ENCODE data around the gene NPM3. TPM values are rescaled to one million over a fixed set of nuclear protein-coding genes. Genes with fewer than 3 reads are reported as not detected.

The NPM3 gene
- total and polyA plus RNA-seq, 4 donors: 3.4 to 24.9 (median 12.4) TPM

DNA sequence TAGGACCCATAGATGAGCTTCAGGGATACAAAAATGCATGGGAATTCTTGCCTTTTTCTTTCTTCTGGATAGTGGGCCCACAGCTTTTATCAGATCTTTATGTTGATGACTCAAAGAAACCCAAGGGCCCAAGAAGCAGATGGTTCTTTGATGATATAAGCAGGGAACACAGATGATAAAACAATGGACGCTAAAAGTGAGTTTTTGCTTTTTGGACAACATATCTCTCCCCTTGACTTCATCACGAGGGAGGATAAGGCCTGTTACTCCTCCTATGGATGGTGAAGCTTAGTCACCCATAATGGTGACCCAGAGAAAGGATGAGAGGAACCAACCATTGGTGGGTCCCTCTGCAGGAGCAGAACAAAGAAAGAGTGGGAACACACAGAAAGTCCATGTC is 41.5 kb upstream of the NPM3 start:
- Histone ChIP-seq H3K4me3 (ENCODE audit: low read depth in 1 of 3, low read length in 3 of 3) (no peak overlapping the region), H3K36me3 (ENCODE audit: control insufficient read depth in 4 of 4, insufficient read depth in 3 of 4, low read depth in 1 of 4, low read length in 3 of 4) (no peaks in the 10 kb centered on the region), H3K27ac (ENCODE audit: low read depth in 1 of 2, low read length in 2 of 2) (no peak overlapping the region), H3K9ac (ENCODE audit: low read depth in 1 of 2, low read length in 2 of 2) (no peak overlapping the region), H3K27me3 (ENCODE audit: control insufficient read depth in 4 of 4, insufficient read depth in 4 of 4, low read length in 3 of 4) (no peaks in the 10 kb centered on the region), H3K4me1 (ENCODE audit: control insufficient read depth in 4 of 4, insufficient read depth in 4 of 4, low read length in 3 of 4) (peaks cover 0 to under 1% (median 0%) of the 10 kb centered on the region in 4 donors), H3K9me3 (ENCODE audit: control insufficient read depth in 4 of 4, low read length in 3 of 4) (no peaks in the 10 kb centered on the region)
- TF ChIP-seq FOXA2 (IDR thresholded peaks at IDR 0.05): no peak
- no peak for TF ChIP-seq EGR1 (IDR thresholded peaks at IDR 0.05; ENCODE audit: low read depth in 2 of 2)
- TF ChIP-seq HNF4A (conservative IDR thresholded peaks at IDR 0.05): no peak
- no peak for TF ChIP-seq HNF4G (IDR thresholded peaks at IDR 0.05)
- TF ChIP-seq FOXA1 (IDR thresholded peaks at IDR 0.05): no peak
- no peak for TF ChIP-seq TAF1 (conservative IDR thresholded peaks at IDR 0.05)
- no peak for TF ChIP-seq GABPA (IDR thresholded peaks at IDR 0.05 in 1 of 2, conservative IDR thresholded peaks at IDR 0.05 in 1 of 2)
- TF ChIP-seq, protein P1, sequence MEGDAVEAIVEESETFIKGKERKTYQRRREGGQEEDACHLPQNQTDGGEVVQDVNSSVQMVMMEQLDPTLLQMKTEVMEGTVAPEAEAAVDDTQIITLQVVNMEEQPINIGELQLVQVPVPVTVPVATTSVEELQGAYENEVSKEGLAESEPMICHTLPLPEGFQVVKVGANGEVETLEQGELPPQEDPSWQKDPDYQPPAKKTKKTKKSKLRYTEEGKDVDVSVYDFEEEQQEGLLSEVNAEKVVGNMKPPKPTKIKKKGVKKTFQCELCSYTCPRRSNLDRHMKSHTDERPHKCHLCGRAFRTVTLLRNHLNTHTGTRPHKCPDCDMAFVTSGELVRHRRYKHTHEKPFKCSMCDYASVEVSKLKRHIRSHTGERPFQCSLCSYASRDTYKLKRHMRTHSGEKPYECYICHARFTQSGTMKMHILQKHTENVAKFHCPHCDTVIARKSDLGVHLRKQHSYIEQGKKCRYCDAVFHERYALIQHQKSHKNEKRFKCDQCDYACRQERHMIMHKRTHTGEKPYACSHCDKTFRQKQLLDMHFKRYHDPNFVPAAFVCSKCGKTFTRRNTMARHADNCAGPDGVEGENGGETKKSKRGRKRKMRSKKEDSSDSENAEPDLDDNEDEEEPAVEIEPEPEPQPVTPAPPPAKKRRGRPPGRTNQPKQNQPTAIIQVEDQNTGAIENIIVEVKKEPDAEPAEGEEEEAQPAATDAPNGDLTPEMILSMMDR (IDR thresholded peaks at IDR 0.05; ENCODE audit: low read depth, low read length, missing input control): no peak
- TF ChIP-seq RXRA (IDR thresholded peaks at IDR 0.05): no peak
- TF ChIP-seq JUND (IDR thresholded peaks at IDR 0.05): no peak
- TF ChIP-seq, protein P2, sequence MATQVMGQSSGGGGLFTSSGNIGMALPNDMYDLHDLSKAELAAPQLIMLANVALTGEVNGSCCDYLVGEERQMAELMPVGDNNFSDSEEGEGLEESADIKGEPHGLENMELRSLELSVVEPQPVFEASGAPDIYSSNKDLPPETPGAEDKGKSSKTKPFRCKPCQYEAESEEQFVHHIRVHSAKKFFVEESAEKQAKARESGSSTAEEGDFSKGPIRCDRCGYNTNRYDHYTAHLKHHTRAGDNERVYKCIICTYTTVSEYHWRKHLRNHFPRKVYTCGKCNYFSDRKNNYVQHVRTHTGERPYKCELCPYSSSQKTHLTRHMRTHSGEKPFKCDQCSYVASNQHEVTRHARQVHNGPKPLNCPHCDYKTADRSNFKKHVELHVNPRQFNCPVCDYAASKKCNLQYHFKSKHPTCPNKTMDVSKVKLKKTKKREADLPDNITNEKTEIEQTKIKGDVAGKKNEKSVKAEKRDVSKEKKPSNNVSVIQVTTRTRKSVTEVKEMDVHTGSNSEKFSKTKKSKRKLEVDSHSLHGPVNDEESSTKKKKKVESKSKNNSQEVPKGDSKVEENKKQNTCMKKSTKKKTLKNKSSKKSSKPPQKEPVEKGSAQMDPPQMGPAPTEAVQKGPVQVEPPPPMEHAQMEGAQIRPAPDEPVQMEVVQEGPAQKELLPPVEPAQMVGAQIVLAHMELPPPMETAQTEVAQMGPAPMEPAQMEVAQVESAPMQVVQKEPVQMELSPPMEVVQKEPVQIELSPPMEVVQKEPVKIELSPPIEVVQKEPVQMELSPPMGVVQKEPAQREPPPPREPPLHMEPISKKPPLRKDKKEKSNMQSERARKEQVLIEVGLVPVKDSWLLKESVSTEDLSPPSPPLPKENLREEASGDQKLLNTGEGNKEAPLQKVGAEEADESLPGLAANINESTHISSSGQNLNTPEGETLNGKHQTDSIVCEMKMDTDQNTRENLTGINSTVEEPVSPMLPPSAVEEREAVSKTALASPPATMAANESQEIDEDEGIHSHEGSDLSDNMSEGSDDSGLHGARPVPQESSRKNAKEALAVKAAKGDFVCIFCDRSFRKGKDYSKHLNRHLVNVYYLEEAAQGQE (IDR thresholded peaks at IDR 0.05): no peak
- TF ChIP-seq RAD21 (IDR thresholded peaks at IDR 0.05): no peak
- TF ChIP-seq NR2F2 (IDR thresholded peaks at IDR 0.05): no peak
- no peak for TF ChIP-seq YY1 (IDR thresholded peaks at IDR 0.05)
- TF ChIP-seq, protein P3, sequence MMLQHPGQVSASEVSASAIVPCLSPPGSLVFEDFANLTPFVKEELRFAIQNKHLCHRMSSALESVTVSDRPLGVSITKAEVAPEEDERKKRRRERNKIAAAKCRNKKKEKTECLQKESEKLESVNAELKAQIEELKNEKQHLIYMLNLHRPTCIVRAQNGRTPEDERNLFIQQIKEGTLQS (IDR thresholded peaks at IDR 0.05): no peak
- no peak for TF ChIP-seq SP1 (IDR thresholded peaks at IDR 0.05)
- TF ChIP-seq, protein P4, sequence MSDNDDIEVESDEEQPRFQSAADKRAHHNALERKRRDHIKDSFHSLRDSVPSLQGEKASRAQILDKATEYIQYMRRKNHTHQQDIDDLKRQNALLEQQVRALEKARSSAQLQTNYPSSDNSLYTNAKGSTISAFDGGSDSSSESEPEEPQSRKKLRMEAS (IDR thresholded peaks at IDR 0.05): no peak
- TF ChIP-seq, protein P5, sequence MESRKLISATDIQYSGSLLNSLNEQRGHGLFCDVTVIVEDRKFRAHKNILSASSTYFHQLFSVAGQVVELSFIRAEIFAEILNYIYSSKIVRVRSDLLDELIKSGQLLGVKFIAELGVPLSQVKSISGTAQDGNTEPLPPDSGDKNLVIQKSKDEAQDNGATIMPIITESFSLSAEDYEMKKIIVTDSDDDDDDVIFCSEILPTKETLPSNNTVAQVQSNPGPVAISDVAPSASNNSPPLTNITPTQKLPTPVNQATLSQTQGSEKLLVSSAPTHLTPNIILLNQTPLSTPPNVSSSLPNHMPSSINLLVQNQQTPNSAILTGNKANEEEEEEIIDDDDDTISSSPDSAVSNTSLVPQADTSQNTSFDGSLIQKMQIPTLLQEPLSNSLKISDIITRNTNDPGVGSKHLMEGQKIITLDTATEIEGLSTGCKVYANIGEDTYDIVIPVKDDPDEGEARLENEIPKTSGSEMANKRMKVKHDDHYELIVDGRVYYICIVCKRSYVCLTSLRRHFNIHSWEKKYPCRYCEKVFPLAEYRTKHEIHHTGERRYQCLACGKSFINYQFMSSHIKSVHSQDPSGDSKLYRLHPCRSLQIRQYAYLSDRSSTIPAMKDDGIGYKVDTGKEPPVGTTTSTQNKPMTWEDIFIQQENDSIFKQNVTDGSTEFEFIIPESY (IDR thresholded peaks at IDR 0.05): no peak
- DNase-seq (ENCODE audit: low spot score): no peak
- 71% methylated on average over 2 of the region's 2 CpGs for WGBS
